ENCODE measurements around the gene ALX4.

- no peak for TF ChIP-seq CTCF (IDR thresholded peaks at IDR 0.05)
- TF ChIP-seq POLR2A (IDR thresholded peaks at IDR 0.05): no peak
- TF ChIP-seq EP300 (IDR thresholded peaks at IDR 0.05): no peak
- no peak for TF ChIP-seq POLR2AphosphoS5 (IDR thresholded peaks at IDR 0.05)
Measured at GRCh38 chr11:44258190-44258489, 51.8 kb downstream of the ALX4 start.

All from suprapubic skin (tissue), 4 donors.